ENCODE results near the gene C1orf94.

Gene C1orf94

GRCh38 chr1:34192621-34193020 is 15.9 kb downstream of the C1orf94 start:
- H3K36me3 ChIP-seq (ENCODE audit: insufficient read depth, low read length), result no peaks in the 10 kb centered on the region

GRCh38 chr1:34199927-34200326 is 23.2 kb downstream of the C1orf94 start:
- H3K4me1 ChIP-seq (ENCODE audit: control insufficient read depth, insufficient read depth, low read length, unreplicated experiment), result no peaks in the 10 kb centered on the region
- no peaks in the 10 kb centered on the region for H3K27me3 ChIP-seq (ENCODE audit: insufficient read depth, low read length)
- H3K79me2 ChIP-seq (ENCODE audit: control insufficient read depth, insufficient read depth, low read length, unreplicated experiment), result no peaks in the 10 kb centered on the region
- H3K36me3 ChIP-seq (ENCODE audit: insufficient read depth, low read length), result no peaks in the 10 kb centered on the region
- no peak overlapping the region for H2AFZ ChIP-seq (ENCODE audit: low read length, unreplicated experiment)
- H3K27ac ChIP-seq (ENCODE audit: low read depth, low read length), result no peak overlapping the region
- H3K4me3 ChIP-seq (ENCODE audit: low read depth, low read length), result no peak overlapping the region

More at GRCh38 chr1:34192621-34193020, 15.9 kb downstream of the C1orf94 start:
- Histone ChIP-seq H3K4me3 (ENCODE audit: low read depth, low read length) (no peak overlapping the region), H3K27ac (ENCODE audit: low read depth, low read length) (no peak overlapping the region), H2AFZ (ENCODE audit: low read length, unreplicated experiment) (no peak overlapping the region), H3K4me1 (ENCODE audit: control insufficient read depth, insufficient read depth, low read length, unreplicated experiment) (no peaks in the 10 kb centered on the region), H3K79me2 (ENCODE audit: control insufficient read depth, insufficient read depth, low read length, unreplicated experiment) (no peaks in the 10 kb centered on the region), H3K27me3 (ENCODE audit: insufficient read depth, low read length) (no peaks in the 10 kb centered on the region)

- Histone ChIP-seq H3K27me3 (ENCODE audit: insufficient read depth, low read length) (no peaks in the 10 kb centered on the region), H3K27ac (ENCODE audit: low read depth, low read length) (no peak overlapping the region), H3K4me3 (ENCODE audit: low read depth, low read length) (no peak overlapping the region), H3K4me1 (ENCODE audit: control insufficient read depth, insufficient read depth, low read length, unreplicated experiment) (no peaks in the 10 kb centered on the region), H3K79me2 (ENCODE audit: control insufficient read depth, insufficient read depth, low read length, unreplicated experiment) (no peaks in the 10 kb centered on the region), H3K36me3 (ENCODE audit: insufficient read depth, low read length) (no peaks in the 10 kb centered on the region), H2AFZ (ENCODE audit: low read length, unreplicated experiment) (no peak overlapping the region)
Observed at GRCh38 chr1:34212673-34213072, 36.0 kb downstream of the C1orf94 start.

GRCh38 chr1:34213956-34214355 is 37.2 kb downstream of the C1orf94 start:
- no peak overlapping the region for H3K27ac ChIP-seq (ENCODE audit: low read depth, low read length)
- H3K4me1 ChIP-seq (ENCODE audit: control insufficient read depth, insufficient read depth, low read length, unreplicated experiment), result no peaks in the 10 kb centered on the region
- no peak overlapping the region for H2AFZ ChIP-seq (ENCODE audit: low read length, unreplicated experiment)
- H3K79me2 ChIP-seq (ENCODE audit: control insufficient read depth, insufficient read depth, low read length, unreplicated experiment), result no peaks in the 10 kb centered on the region
- H3K4me3 ChIP-seq (ENCODE audit: low read depth, low read length), result no peak overlapping the region
- no peaks in the 10 kb centered on the region for H3K27me3 ChIP-seq (ENCODE audit: insufficient read depth, low read length)
- no peaks in the 10 kb centered on the region for H3K36me3 ChIP-seq (ENCODE audit: insufficient read depth, low read length)

GRCh38 chr1:34231441-34231840 is 54.7 kb downstream of the C1orf94 start:
- no peaks in the 10 kb centered on the region for H3K4me1 ChIP-seq (ENCODE audit: control insufficient read depth, insufficient read depth, low read length, unreplicated experiment)

GRCh38 chr1:34235594-34235993 is 58.9 kb downstream of the C1orf94 start:
- H2AFZ ChIP-seq (ENCODE audit: low read length, unreplicated experiment), result no peak overlapping the region
- H3K4me3 ChIP-seq (ENCODE audit: low read depth, low read length), result no peak overlapping the region
- no peaks in the 10 kb centered on the region for H3K4me1 ChIP-seq (ENCODE audit: control insufficient read depth, insufficient read depth, low read length, unreplicated experiment)

More at GRCh38 chr1:34231441-34231840, 54.7 kb downstream of the C1orf94 start:
- no peak overlapping the region for H3K4me3 ChIP-seq (ENCODE audit: low read depth, low read length)
- H2AFZ ChIP-seq (ENCODE audit: low read length, unreplicated experiment), result no peak overlapping the region
- H3K79me2 ChIP-seq (ENCODE audit: control insufficient read depth, insufficient read depth, low read length, unreplicated experiment), result no peaks in the 10 kb centered on the region
- H3K27ac ChIP-seq (ENCODE audit: low read depth, low read length), result no peak overlapping the region
- H3K27me3 ChIP-seq (ENCODE audit: insufficient read depth, low read length), result no peaks in the 10 kb centered on the region
- H3K36me3 ChIP-seq (ENCODE audit: insufficient read depth, low read length), result no peaks in the 10 kb centered on the region

GRCh38 chr1:34236089-34236488 is 59.4 kb downstream of the C1orf94 start:
- Histone ChIP-seq H3K4me3 (ENCODE audit: low read depth, low read length) (no peak overlapping the region), H3K36me3 (ENCODE audit: insufficient read depth, low read length) (no peaks in the 10 kb centered on the region), H3K79me2 (ENCODE audit: control insufficient read depth, insufficient read depth, low read length, unreplicated experiment) (no peaks in the 10 kb centered on the region), H3K27me3 (ENCODE audit: insufficient read depth, low read length) (no peaks in the 10 kb centered on the region), H3K27ac (ENCODE audit: low read depth, low read length) (no peak overlapping the region), H3K4me1 (ENCODE audit: control insufficient read depth, insufficient read depth, low read length, unreplicated experiment) (no peaks in the 10 kb centered on the region), H2AFZ (ENCODE audit: low read length, unreplicated experiment) (no peak overlapping the region)

More at GRCh38 chr1:34235594-34235993, 58.9 kb downstream of the C1orf94 start:
- no peak overlapping the region for H3K27ac ChIP-seq (ENCODE audit: low read depth, low read length)
- H3K36me3 ChIP-seq (ENCODE audit: insufficient read depth, low read length), result no peaks in the 10 kb centered on the region
- H3K79me2 ChIP-seq (ENCODE audit: control insufficient read depth, insufficient read depth, low read length, unreplicated experiment), result no peaks in the 10 kb centered on the region
- H3K27me3 ChIP-seq (ENCODE audit: insufficient read depth, low read length), result no peaks in the 10 kb centered on the region

- H3K4me1 ChIP-seq (ENCODE audit: control insufficient read depth, insufficient read depth, low read length, unreplicated experiment), result no peaks in the 10 kb centered on the region
- no peak overlapping the region for H3K27ac ChIP-seq (ENCODE audit: low read depth, low read length)
- no peaks in the 10 kb centered on the region for H3K79me2 ChIP-seq (ENCODE audit: control insufficient read depth, insufficient read depth, low read length, unreplicated experiment)
- H3K36me3 ChIP-seq (ENCODE audit: insufficient read depth, low read length), result no peaks in the 10 kb centered on the region
- H2AFZ ChIP-seq (ENCODE audit: low read length, unreplicated experiment), result no peak overlapping the region
- H3K4me3 ChIP-seq (ENCODE audit: low read depth, low read length), result no peak overlapping the region
- H3K27me3 ChIP-seq (ENCODE audit: insufficient read depth, low read length), result no peaks in the 10 kb centered on the region
Observed at GRCh38 chr1:34237151-34237815, 60.6 kb downstream of the C1orf94 start.

GRCh38 chr1:34245967-34246366 is 69.3 kb downstream of the C1orf94 start:
- H3K4me3 ChIP-seq (ENCODE audit: low read depth, low read length), result no peak overlapping the region
- H3K4me1 ChIP-seq (ENCODE audit: control insufficient read depth, insufficient read depth, low read length, unreplicated experiment), result no peaks in the 10 kb centered on the region
- no peak overlapping the region for H2AFZ ChIP-seq (ENCODE audit: low read length, unreplicated experiment)
- H3K27ac ChIP-seq (ENCODE audit: low read depth, low read length), result no peak overlapping the region
- no peaks in the 10 kb centered on the region for H3K79me2 ChIP-seq (ENCODE audit: control insufficient read depth, insufficient read depth, low read length, unreplicated experiment)
- no peaks in the 10 kb centered on the region for H3K36me3 ChIP-seq (ENCODE audit: insufficient read depth, low read length)
- H3K27me3 ChIP-seq (ENCODE audit: insufficient read depth, low read length), result no peaks in the 10 kb centered on the region

GRCh38 chr1:34250342-34250741 is 73.6 kb downstream of the C1orf94 start:
- Histone ChIP-seq H3K27me3 (ENCODE audit: insufficient read depth, low read length) (no peaks in the 10 kb centered on the region), H3K79me2 (ENCODE audit: control insufficient read depth, insufficient read depth, low read length, unreplicated experiment) (no peaks in the 10 kb centered on the region), H3K36me3 (ENCODE audit: insufficient read depth, low read length) (no peaks in the 10 kb centered on the region), H2AFZ (ENCODE audit: low read length, unreplicated experiment) (no peak overlapping the region), H3K4me3 (ENCODE audit: low read depth, low read length) (no peak overlapping the region), H3K4me1 (ENCODE audit: control insufficient read depth, insufficient read depth, low read length, unreplicated experiment) (no peaks in the 10 kb centered on the region), H3K27ac (ENCODE audit: low read depth, low read length) (no peak overlapping the region)

- no peak overlapping the region for H3K27ac ChIP-seq (ENCODE audit: low read depth, low read length)
- H2AFZ ChIP-seq (ENCODE audit: low read length, unreplicated experiment), result no peak overlapping the region
- no peak overlapping the region for H3K4me3 ChIP-seq (ENCODE audit: low read depth, low read length)
- H3K4me1 ChIP-seq (ENCODE audit: control insufficient read depth, insufficient read depth, low read length, unreplicated experiment), result no peaks in the 10 kb centered on the region
- H3K36me3 ChIP-seq (ENCODE audit: insufficient read depth, low read length), result no peaks in the 10 kb centered on the region
- no peaks in the 10 kb centered on the region for H3K27me3 ChIP-seq (ENCODE audit: insufficient read depth, low read length)
- H3K79me2 ChIP-seq (ENCODE audit: control insufficient read depth, insufficient read depth, low read length, unreplicated experiment), result no peaks in the 10 kb centered on the region
Observed at GRCh38 chr1:34262023-34262853, 85.5 kb downstream of the C1orf94 start.

Data from ACC112 (cell line).